Tibial nerve (tissue), 4 donors: ENCODE measurements around the gene DNAJC6. TPM values are rescaled to one million over a fixed set of nuclear protein-coding genes. Genes with fewer than 3 reads are reported as not detected.

Experiments
- DNase-seq, 2 donors: peaks; one replicate each; pipeline ENCODE4 v3.0.0-alpha.2; 2019; ENCODE audit warnings: low spot score in 2 of 2
- H3K27ac ChIP-seq, 4 donors: fragments of 200-600 bp; sonication (generic) in 3 of 4; one replicate each; pipeline ENCODE4 v1.5.1; 2017 to 2019; ENCODE audit warnings: mild to moderate bottlenecking in 1 of 4
- H3K27me3 ChIP-seq, 2 donors: fragments of 200-600 bp; sonication (generic) in 1 of 2; one replicate each; pipeline versions ENCODE4 v1.5.1 to v1.6.0; 2017 to 2019
- H3K36me3 ChIP-seq, 3 donors: fragments of 200-600 bp; sonication (generic); one replicate each; pipeline ENCODE4 v1.5.1; 2018 to 2019
- H3K4me1 ChIP-seq, 4 donors: fragments of 200-600 bp; sonication (generic) in 3 of 4; one replicate each; pipeline ENCODE4 v1.5.1; 2017 to 2019
- H3K4me3 ChIP-seq, 4 donors: fragments of 200-600 bp; sonication (generic) in 3 of 4; one replicate each; pipeline ENCODE4 v1.5.1; 2017 to 2019; ENCODE audit warnings: mild to moderate bottlenecking in 1 of 4, moderate library complexity in 1 of 4
- H3K9me3 ChIP-seq, 4 donors: fragments of 200-600 bp; sonication (generic) in 3 of 4; one replicate each; pipeline ENCODE4 v1.5.1; 2017 to 2019
- EP300 ChIP-seq, 2 donors: sonication (generic); formaldehyde crosslinking; IDR thresholded peaks; one replicate each; pipeline ENCODE4 v1.6.1; 2017; ENCODE audit warnings: antibody characterized with exemption in 2 of 2, mild to moderate bottlenecking in 1 of 2
- POLR2A ChIP-seq, 2 donors: fragments of 450-650 bp; IDR thresholded peaks; one replicate each; pipeline ENCODE4 v1.6.1; 2017; ENCODE audit warnings: antibody characterized with exemption in 2 of 2, mild to moderate bottlenecking in 2 of 2, moderate library complexity in 2 of 2
- WGBS, 2 donors: methylation state at CpG; one replicate each; pipeline ENCODE4 v1.1.5; 2018; 5-methylcytosine and 5-hydroxymethylcytosine counted together
- total RNA-seq, 4 donors: library from RNA; depleted of rRNA; stranded (reverse); fragments of >200 nt; gene quantifications; one replicate each; pipeline ENCODE4 v1.1.0, GENCODE V29; 2016
- TF ChIP-seq, protein P1 (sequence below), 5 experiments: fragments of 200-600 bp in 3 of 5; fragments of 450-650 bp in 2 of 5; sonication (generic) in 3 of 5; IDR thresholded peaks; one replicate each; pipeline ENCODE4 v1.5.1; 2016 to 2019; ENCODE audit warnings: antibody characterized with exemption in 5 of 5, mild to moderate bottlenecking in 3 of 5, moderate library complexity in 2 of 5

Gene DNAJC6
- total RNA-seq, 4 donors from 2014 or later = 11.4 to 19.2 (median 16.9) TPM

- no peak for DNase-seq
Observed at GRCh38 chr1:65362545-65362944, 53.2 kb downstream of the DNAJC6 start.

GRCh38 chr1:65363484-65363883 lies 54.1 kb downstream of the DNAJC6 start:
- no peak for DNase-seq
- TF ChIP-seq POLR2A (IDR thresholded peaks at IDR 0.05) (no peak), EP300 (IDR thresholded peaks at IDR 0.05) (no peak)
- TF ChIP-seq, protein P1, sequence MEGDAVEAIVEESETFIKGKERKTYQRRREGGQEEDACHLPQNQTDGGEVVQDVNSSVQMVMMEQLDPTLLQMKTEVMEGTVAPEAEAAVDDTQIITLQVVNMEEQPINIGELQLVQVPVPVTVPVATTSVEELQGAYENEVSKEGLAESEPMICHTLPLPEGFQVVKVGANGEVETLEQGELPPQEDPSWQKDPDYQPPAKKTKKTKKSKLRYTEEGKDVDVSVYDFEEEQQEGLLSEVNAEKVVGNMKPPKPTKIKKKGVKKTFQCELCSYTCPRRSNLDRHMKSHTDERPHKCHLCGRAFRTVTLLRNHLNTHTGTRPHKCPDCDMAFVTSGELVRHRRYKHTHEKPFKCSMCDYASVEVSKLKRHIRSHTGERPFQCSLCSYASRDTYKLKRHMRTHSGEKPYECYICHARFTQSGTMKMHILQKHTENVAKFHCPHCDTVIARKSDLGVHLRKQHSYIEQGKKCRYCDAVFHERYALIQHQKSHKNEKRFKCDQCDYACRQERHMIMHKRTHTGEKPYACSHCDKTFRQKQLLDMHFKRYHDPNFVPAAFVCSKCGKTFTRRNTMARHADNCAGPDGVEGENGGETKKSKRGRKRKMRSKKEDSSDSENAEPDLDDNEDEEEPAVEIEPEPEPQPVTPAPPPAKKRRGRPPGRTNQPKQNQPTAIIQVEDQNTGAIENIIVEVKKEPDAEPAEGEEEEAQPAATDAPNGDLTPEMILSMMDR (IDR thresholded peaks at IDR 0.05) = no peak
- Histone ChIP-seq H3K4me1 (no peaks in the 10 kb centered on the region), H3K27ac (no peak overlapping the region), H3K9me3 (no peaks in the 10 kb centered on the region), H3K4me3 (no peak overlapping the region), H3K27me3 (no peaks in the 10 kb centered on the region), H3K36me3 (peaks cover 0 to 6% (median 0%) of the 10 kb centered on the region in 3 donors)
- WGBS, 2 donors = 90 to 94% methylated on average over 2 of the region's 2 CpGs

More at GRCh38 chr1:65362545-65362944, 53.2 kb downstream of the DNAJC6 start:
- no peak overlapping the region for H3K4me3 ChIP-seq
- H3K4me1 ChIP-seq = no peaks in the 10 kb centered on the region
- H3K27ac ChIP-seq = no peak overlapping the region
- H3K9me3 ChIP-seq = no peaks in the 10 kb centered on the region
- H3K36me3 ChIP-seq = peaks cover 0 to 6% (median 0%) of the 10 kb centered on the region in 3 donors
- TF ChIP-seq POLR2A (IDR thresholded peaks at IDR 0.05) = no peak
- no peaks in the 10 kb centered on the region for H3K27me3 ChIP-seq
- WGBS, 2 donors = 94 to 95% methylated on average over 3 of the region's 3 CpGs

- WGBS, 2 donors = 88 to 98% methylated on average over 2 of the region's 2 CpGs
- Histone ChIP-seq H3K9me3 (no peaks in the 10 kb centered on the region), H3K4me1 (no peaks in the 10 kb centered on the region), H3K36me3 (peaks cover 0 to 6% (median 0%) of the 10 kb centered on the region in 3 donors), H3K27ac (no peak overlapping the region), H3K4me3 (no peak overlapping the region), H3K27me3 (no peaks in the 10 kb centered on the region)
- no peak for TF ChIP-seq EP300 (IDR thresholded peaks at IDR 0.05)
- TF ChIP-seq, protein P1 (IDR thresholded peaks at IDR 0.05) = no peak
- no peak for TF ChIP-seq POLR2A (IDR thresholded peaks at IDR 0.05)
- DNase-seq = no peak
Observed at GRCh38 chr1:65368403-65368802, 59.1 kb downstream of the DNAJC6 start.

DNA sequence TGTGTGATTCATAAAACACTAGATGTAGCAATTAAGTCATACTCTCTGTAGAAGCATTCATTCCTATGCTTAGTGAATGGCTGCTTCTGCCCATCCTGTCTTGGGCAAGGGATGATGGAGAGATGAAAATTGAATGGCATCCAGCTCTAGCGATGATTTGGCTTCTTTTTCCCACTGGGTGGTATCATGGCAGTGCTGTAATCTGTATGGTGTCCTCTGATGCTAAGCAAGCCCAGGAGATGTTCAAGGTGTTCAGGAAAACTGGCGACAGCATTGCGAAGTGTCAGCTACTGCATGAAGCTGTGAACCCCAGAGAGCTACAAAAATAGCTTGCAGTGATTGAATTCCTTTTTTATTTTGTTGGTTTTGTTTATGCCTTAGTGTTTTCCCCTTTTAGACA lies 62.2 kb downstream of the DNAJC6 start:
- Histone ChIP-seq H3K27me3 (no peaks in the 10 kb centered on the region), H3K9me3 (no peaks in the 10 kb centered on the region), H3K4me3 (no peak overlapping the region), H3K4me1 (no peaks in the 10 kb centered on the region), H3K36me3 (peaks cover 0 to under 1% (median 0%) of the 10 kb centered on the region in 3 donors), H3K27ac (no peak overlapping the region)
- no peak for DNase-seq
- TF ChIP-seq, protein P1 (IDR thresholded peaks at IDR 0.05) = no peak
- TF ChIP-seq POLR2A (IDR thresholded peaks at IDR 0.05) = no peak
- TF ChIP-seq EP300 (IDR thresholded peaks at IDR 0.05) = no peak
- 94% methylated on average over 3 of the region's 3 CpGs for WGBS, 2 donors

- no peaks in the 10 kb centered on the region for H3K4me1 ChIP-seq
- no peak overlapping the region for H3K4me3 ChIP-seq
- no peaks in the 10 kb centered on the region for H3K27me3 ChIP-seq
- H3K9me3 ChIP-seq = no peaks in the 10 kb centered on the region
- H3K27ac ChIP-seq = no peak overlapping the region
- no peaks in the 10 kb centered on the region for H3K36me3 ChIP-seq
- 63 to 64% methylated on average over 1 of the region's 1 CpG for WGBS, 2 donors
- TF ChIP-seq EP300 (IDR thresholded peaks at IDR 0.05) (no peak), POLR2A (IDR thresholded peaks at IDR 0.05) (no peak)
- TF ChIP-seq, protein P1 (IDR thresholded peaks at IDR 0.05) = no peak
- no peak for DNase-seq
Observed at GRCh38 chr1:65372557-65372956, 63.2 kb downstream of the DNAJC6 start.
